Endometrium (tissue), 2 donors: ENCODE results near the gene OTOS.

Experiments
- FAIRE-seq: peaks from 2 replicates; lab custom pipeline; 2012; peaks lifted over from hg19 to GRCh38; lab: Jason Lieb, UNC
- donor health status: control.
- donor health status: control.

Gene OTOS

DNA sequence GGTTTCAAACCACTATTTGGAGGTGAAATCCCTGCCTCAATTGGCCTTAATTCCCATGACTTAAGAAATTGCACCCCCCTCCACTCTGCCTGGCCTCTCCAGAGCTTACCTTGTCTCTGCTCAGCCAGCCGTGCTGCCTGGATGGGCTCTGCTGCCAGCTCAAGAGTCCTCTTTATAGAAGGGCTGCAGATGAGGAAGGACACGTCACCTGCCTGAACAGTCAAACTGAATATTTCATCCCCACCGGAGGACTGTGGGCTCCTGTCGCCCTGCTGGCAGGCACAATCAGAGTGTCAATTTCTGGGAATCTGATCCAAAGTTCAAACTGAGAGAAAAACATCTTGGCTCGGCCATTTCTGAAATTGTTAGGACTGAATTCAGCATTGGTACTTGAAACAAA, at the start of gene OTOS:
TSS of gene OTOS (minus strand) at position 148 of the 400 bp plus-strand sequence. CDS start 332 bp downstream, outside the sequence.
- FAIRE-seq, result no peak

DNA sequence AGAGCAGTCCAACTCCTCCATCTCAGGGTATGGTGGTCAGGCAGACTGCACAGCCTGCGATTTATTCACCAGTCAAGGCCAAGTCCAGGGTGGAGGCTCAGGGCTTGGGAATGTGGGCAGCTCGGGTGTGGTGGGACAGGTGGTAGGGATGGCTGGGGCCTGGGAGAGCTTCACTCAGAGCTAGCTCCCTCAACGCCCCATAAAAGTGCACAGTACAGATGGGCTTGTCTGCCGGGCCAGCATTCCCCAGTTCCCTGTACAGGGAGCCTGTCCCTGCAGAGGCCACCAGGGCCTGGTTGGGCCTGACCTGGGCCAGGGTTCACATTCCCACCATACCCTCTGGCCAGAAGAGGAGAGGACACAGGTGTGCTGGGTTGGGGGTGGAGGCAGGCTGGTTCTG, 49.2 kb upstream of the OTOS start:
- no peak for FAIRE-seq

GRCh38 chr2:240187989-240188590, 47.6 kb upstream of the OTOS start:
- FAIRE-seq, result no peak

DNA sequence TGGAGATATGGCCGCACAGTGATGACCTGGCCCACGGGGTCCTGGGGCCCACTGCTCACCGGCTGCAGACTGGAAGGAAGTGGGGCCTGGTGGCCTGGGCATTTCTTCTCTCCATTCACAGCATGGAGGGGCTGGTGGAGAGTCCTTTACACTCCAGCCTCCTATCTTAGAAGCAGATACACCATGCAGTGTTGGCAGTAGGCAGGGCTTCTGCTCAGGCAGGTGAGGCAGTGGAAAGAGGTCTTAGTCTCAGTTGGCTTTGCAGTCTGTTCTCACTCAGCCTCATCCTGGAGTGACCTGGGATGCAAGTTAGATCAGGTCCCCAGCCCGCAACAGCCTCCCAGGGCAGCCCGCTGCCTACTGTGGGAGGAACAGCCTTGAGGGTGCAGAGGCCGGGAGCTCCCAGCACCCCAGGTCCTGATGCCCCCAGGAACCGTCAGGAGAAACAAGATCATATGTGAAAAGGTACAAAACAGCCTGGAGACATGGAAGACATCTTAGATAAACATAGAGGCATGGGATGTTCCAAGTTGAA, 45.8 kb upstream of the OTOS start:
- FAIRE-seq, result no peak

DNA sequence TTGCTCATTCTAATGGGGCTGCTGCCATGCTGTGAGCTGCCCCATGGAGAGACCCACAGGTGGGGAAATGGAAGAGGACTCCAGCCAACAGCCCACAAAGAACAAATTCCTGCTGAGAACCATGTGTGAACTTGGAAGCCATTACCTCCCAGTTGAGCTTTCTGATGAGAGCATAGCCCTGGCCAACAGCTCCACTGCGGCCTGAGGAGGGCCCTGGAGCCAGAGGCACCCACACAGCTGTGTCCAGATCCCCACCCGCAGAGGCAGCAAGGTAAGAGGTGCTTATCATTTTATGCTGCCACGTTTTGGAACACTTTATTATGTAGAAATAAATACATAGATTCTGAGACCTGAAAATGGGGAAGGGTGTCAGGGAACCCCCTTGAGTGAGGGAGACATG, 44.2 kb upstream of the OTOS start:
- FAIRE-seq, result no peak

DNA sequence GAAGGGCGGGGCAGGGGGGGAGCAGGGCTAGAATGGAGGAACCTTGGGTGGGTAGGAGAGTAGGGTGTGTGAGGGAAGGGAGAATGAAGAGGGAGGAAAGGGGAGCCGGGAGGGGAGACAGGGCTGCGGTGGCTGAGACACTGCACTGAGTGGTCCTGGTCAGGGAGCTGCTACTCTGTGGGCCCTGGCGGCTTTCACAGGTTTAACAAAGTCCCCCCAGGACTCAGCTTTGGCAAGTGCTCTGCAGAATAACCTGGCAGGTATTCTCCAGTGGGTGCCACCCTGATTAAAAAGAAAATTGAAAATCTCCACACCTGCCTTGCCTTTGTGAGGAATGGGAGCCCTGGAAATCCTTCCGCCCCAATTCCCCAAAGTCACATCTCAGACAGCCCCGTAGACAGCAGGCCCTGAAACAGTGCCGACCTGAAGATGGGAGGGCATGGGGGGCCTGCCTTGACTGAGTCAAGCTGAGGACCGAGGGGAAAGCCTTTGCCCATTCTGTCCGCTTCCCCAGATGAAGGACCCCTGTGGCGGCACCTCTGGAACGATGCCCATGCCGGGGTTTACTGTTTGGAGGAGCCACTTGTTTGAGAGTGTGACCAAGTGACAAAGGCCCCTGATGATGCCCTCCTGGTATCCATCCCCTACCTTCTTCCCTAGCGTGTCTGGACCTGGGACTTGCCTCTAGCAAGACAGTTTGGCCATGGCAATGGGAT, 43.6 kb upstream of the OTOS start:
- FAIRE-seq, result no peak

DNA sequence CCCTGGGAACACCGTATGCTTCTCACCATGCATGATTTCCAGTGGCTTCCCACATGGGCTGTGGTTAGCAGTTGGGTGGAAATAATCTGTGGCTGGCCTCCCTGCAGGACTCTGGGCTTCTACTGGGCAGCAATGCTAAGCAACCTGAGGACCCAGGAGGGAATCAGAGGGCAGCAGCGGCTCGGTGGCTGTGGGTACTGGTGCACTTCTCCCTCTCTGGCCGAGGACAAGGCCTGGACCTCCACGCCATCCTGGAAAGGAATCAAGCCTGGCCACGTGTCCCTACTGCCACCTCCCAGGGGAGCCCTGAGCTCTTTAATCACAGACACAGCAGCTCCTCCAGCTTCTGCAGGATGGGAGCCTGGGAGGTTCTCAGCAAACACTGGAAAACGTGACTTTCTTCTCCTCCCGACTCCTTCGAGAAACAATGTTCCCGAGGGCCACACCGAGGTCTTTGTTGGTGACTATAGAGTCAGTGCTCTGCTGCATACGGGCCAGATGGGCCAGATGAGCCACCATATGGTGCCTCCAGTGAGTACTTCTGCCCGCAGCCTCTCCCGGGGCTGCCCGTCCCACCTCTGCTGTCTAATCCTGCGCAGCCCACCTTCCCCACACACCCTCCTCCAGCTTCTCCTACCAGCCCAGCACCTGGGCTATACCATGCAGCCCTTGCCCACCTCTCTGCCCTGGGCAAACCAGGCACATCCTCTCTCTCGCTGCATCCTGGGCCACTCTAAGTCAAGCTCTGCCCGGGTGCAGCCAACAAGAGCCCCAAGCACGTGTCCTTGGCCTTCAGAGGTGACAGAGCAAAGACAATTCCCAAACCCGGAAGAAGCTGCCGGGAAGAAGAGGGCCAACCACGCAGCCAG, 42.8 kb upstream of the OTOS start:
- no peak for FAIRE-seq

GRCh38 chr2:240182476-240182875, 42.0 kb upstream of the OTOS start:
- no peak for FAIRE-seq

DNA sequence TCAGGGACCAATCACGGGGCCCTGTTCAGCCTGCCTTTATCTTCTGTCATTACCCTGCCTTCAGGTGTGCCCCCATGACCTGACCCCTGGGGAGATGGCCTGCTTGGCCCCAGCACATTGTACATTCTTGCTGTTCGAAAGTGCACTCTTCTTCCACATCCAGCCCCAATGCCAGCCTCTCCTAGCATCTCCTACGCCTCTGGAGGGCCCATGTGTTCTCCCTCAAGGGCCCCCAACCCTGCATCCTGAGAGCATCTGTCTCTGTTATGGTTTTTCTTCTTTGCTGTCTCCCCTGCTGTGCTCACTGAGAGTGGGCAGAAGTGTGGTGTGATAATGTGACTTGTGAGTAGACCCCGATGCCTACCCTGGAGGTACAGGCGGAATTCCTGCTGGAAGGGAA, 41.5 kb upstream of the OTOS start:
- no peak for FAIRE-seq

GRCh38 chr2:240179941-240180666, 39.6 kb upstream of the OTOS start:
- no peak for FAIRE-seq

- no peak for FAIRE-seq
Observed at GRCh38 chr2:240179186-240179815, 38.8 kb upstream of the OTOS start.

DNA sequence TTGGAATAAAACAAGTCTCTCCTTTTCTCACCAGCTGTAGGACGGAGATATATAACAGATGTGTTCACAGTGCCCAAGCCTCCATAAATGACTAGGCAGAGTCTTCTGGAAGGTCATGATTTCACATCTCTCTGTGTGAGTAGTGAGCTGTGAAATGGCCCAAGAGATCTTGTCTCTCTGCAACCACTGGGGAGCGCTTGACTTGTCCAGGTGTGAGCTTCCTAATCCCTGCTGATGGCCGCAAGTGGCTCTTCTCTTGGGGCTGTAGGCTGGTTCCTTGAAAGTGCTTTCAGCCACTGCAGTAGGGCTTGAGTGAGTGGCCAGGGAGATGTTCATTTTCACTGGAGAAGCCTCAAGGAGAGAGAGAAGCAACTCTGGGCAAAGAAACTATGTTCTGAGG, 38.1 kb upstream of the OTOS start:
- FAIRE-seq, result no peak

- no peak for FAIRE-seq
Observed at GRCh38 chr2:240174496-240174895, 34.0 kb upstream of the OTOS start.

GRCh38 chr2:240172071-240172895, 31.8 kb upstream of the OTOS start:
- FAIRE-seq, result no peak

DNA sequence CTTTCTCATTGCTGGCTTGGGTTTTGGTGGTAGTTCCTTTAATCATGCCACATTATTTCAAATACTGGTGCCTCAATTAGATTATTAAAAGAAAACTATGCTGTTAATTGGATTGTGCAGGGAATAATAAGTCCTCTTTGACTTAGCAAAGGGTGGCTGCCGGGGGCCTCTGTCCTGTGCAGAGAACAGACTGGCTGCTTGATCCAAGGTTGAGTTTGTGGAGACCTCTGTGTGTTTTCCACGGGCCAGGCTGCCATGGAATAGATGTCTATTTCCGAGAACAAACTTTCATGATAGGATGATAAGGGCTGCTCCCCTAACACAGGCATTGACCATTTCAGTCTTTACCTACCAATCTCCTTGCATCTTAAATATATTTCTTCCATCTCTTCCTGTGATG, 30.4 kb upstream of the OTOS start:
- no peak for FAIRE-seq

GRCh38 chr2:240170354-240170735, 29.9 kb upstream of the OTOS start:
- FAIRE-seq, result no peak

DNA sequence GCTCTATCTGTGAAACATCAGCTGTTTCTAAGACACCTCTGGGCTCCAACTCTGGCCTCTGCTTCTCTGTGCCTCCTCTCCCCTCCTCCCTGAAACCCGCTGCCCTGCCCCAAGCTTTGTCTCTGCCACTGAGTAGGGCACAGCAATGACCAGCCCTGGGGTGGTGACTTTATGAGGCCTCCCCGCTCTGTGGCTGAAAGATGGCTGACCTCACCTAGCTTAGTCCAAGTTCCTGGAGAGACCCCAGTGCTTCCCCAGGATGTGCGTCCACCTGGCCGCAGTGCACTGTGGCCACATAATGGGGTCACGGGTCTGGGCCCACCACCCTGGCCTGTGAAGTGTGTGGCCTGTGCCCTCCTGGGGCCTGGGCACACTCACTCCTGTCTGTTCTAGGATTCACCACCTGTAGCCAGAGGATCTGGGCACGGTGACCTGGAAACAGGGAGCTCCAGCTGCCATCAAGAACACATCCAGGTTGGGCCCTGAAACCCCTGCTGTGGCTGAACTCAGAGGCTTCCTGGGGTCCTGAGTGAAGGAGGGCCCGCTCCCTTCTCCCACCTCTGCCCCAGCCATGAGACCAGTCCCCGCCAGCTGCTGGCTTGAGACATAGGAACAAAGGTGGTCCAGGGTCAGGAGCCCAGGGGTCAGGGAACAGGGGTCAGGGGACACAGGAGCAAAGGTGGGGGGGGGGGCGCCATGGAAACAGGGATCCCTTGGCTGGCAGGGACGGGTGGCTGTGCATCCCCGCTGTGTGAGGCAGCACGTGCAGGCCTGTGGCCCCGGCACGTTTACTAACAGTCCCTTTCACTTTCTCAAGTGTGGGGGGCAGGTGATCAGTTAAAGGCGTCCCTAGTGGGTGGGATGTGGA, 29.3 kb upstream of the OTOS start:
- no peak for FAIRE-seq

DNA sequence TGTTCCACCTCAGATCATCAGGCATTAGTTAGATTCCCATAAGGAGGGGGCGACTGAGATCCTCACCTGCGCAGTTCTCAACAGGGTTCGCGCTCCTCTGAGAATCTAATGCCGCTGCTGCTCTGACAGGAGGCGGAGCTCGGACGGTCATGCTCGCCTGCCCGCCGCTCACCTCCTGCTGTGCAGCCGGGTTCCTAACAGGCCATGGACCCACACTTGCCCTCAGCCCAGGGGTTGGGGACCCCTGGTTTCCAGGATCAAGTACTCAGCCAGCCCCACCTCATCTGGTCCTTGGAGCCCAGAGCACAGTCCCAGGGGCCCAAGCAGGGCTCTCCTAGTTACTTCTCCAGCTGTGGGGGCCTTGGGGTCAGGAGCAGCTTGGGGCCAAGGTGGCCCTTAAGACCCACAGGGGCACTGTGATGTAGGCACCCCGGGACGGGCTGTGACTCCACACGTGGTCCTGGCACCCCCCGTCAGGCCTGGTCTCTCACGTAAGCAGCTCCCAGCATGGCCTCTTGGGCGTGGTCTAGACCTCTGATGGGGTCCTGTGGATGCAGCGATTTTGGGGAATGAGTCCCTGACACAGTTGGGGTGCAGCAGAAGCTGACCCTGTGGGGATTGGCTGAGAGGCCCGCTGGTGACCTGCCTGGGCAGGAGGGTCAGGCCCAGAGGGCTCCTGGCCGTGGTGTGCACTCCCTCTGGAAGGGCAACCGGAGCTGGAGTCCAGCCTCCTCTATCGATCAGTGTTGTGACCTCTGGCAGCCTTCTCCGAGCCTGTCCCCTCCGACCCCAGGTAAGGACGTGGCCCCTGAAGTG, 28.3 kb upstream of the OTOS start:
- no peak for FAIRE-seq

DNA sequence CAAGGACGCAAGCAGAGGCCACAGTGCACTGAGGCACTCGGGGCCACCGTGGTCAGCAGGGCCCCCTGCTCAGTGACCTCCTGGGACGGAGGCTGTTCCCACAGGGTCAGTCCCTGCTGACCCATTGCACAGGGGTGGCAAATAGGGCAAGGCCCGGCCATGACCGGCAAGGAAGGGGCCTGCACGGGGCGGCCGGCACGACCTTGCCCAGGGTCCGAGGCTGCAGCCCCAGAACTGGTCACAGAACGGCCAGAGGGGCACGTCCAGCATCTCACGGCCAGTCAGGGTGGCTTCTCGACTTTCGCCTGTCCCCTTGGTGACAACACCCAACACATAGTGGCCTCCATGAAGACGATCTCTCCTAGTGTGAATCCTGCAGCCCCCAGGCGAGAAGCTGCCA, 27.6 kb upstream of the OTOS start:
- FAIRE-seq, result no peak
